Activated T-helper 17 cell treated with anti-CD3 and anti-CD28 coated beads, Interleukin-2, amount 50 U/mL, for 72 hours (primary cell): ENCODE results near the gene RAP1A. TPM values are rescaled to one million over a fixed set of nuclear protein-coding genes. Genes with fewer than 3 reads are reported as not detected.

Experiments used
- ATAC-seq: fragments of 150-1000 bp; cut with Tn5 transposase; replicated peaks from 2 replicates; pipeline ENCODE4 v1.10.0; 2021; ENCODE audit warnings: mild to moderate bottlenecking, moderate library complexity
- H3K27ac Mint-ChIP-seq: one replicate; pipeline ENCODE4 v1.8.0; 2022; ENCODE audit warnings: mixed read lengths
- H3K27me3 Mint-ChIP-seq: one replicate; pipeline ENCODE4 v1.8.0; 2022; ENCODE audit warnings: mixed read lengths
- H3K36me3 Mint-ChIP-seq: one replicate; pipeline ENCODE4 v1.8.0; 2022; ENCODE audit warnings: low read depth, mild to moderate bottlenecking, mixed read lengths
- H3K4me1 Mint-ChIP-seq: one replicate; pipeline ENCODE4 v1.8.0; 2022; ENCODE audit warnings: mixed read lengths
- H3K4me3 Mint-ChIP-seq: one replicate; pipeline ENCODE4 v1.8.0; 2022; ENCODE audit warnings: mild to moderate bottlenecking, mixed read lengths
- H3K9me3 Mint-ChIP-seq: one replicate; pipeline ENCODE4 v1.8.0; 2022; ENCODE audit warnings: mixed read lengths
- total RNA-seq, 2 donors: library from RNA; stranded (reverse); gene quantifications; one replicate each; pipeline ENCODE4 v1.2.3, GENCODE V29; 2022

RAP1A gene
- total RNA-seq, 2 donors from 2014 or later, result 155 to 209 TPM

DNA sequence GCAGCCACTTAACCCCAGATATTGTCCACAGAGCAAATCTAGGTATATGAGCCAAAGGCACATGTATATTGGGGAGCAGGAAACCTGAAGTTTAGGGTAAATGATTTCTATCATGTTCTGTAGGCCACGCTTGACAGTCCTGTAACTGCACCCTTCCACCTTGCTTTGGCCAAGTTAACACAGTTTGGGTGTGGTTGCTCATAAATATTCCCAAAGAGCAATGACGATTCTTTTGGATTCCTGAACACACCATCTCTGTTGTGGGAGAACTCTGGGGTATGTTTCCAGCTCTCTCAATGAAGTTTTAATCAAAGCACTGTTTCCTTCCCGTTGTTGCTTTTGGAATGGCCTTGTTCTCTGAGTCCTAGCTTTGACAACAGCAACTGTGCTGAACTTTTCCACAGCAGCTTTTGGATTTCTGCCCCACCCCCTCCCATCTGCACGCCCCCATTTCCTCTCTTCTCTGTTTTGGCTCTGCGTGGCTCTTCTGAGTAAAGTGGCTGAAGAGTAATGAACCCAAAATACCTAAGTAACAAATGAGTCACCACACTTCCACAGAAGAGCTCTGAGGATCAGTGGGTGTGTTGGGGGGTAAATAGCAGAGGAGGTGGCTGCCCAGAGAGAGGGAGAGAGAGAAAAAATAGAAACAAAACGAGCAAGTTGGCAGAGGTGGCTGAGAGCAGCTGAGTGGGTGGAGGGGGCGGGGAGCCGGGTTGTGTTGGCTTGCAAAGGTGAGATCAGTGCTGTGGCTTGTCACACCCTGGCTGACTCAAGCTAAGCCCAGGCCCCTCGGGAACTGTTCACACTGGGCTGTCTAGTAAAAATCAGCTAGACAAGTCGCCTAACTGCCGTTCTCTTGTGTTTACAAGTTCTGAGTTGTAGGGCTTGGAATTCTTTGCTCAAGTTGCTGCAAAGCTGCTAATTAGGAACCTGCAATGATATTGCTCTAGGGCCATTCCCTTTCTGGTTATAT is 26.9 kb upstream of the RAP1A start:
- Mint-ChIP-seq H3K4me3 (peak overlapping the region; percentile 85), H3K27me3 (no peaks in the 10 kb centered on the region), H3K4me1 (peaks cover 45% of the 10 kb centered on the region), H3K36me3 (peaks cover 7% of the 10 kb centered on the region), H3K9me3 (no peaks in the 10 kb centered on the region), H3K27ac (peak overlapping the region; percentile 78)
- ATAC-seq, result peak; percentile 91

DNA sequence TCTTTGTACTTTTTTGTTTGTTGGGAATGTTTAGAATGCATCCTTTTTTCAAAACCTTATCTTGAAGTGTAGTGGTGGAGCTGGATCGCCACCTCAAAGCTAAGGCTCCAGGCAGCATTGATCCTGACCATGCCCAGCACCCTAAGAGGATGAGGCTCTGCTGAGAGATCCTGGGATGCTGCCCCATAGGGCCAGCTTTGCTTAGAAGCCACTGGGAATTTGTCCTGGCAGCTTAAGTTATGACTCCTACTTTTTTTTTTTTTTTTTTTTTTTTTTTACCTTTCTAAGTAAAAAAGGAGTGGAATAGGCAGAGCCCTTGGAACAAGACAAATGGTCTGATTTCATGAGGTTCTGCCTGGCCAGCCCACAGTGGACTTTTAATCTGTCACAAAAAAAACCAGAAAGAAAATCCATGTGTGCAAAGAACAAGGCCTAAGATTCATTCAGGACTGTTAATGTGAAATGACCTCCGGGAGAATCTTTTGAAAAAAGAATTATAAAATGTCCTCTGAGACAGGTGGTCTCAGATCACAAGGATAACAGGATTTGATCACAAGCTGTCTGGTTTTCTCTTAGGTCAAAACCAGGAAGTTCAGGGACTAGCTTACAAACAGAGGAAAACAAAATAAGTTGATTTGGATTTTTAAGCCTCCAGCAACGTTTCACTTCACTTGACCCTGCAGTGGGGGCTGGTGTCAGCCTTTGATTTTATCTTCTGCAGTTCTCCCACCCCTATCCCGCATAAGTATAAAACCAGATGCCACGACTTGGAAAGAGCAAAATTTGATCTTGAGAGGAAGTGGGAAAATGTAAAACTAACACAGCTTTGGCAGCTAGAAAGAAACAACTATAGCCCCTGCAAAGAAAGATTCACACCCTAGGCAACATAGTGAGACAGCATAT is 25.9 kb upstream of the RAP1A start:
- H3K9me3 Mint-ChIP-seq, result no peaks in the 10 kb centered on the region
- H3K4me3 Mint-ChIP-seq, result peak overlapping the region; percentile 85
- H3K27ac Mint-ChIP-seq, result peak overlapping the region; percentile 78
- no peaks in the 10 kb centered on the region for H3K27me3 Mint-ChIP-seq
- ATAC-seq, result no peak
- H3K4me1 Mint-ChIP-seq, result peaks cover 55% of the 10 kb centered on the region
- peaks cover 7% of the 10 kb centered on the region for H3K36me3 Mint-ChIP-seq

- Mint-ChIP-seq H3K4me3 (peak overlapping the region; percentile 85), H3K9me3 (no peaks in the 10 kb centered on the region), H3K36me3 (peaks cover 7% of the 10 kb centered on the region), H3K27ac (peak overlapping the region; percentile 78), H3K4me1 (peaks cover 55% of the 10 kb centered on the region), H3K27me3 (no peaks in the 10 kb centered on the region)
- ATAC-seq, result no peak
Measured at GRCh38 chr1:111594306-111594693, 25.3 kb upstream of the RAP1A start.

GRCh38 chr1:111595807-111596206 is 23.8 kb upstream of the RAP1A start:
- Mint-ChIP-seq H3K27ac (peak overlapping the region; percentile 2), H3K4me1 (peaks cover 68% of the 10 kb centered on the region), H3K27me3 (no peaks in the 10 kb centered on the region), H3K36me3 (peaks cover 13% of the 10 kb centered on the region), H3K9me3 (no peaks in the 10 kb centered on the region), H3K4me3 (peak overlapping the region; percentile 85)
- ATAC-seq, result no peak

GRCh38 chr1:111596499-111596898 is 23.1 kb upstream of the RAP1A start:
- Mint-ChIP-seq H3K4me3 (peak overlapping the region; percentile 85), H3K27me3 (no peaks in the 10 kb centered on the region), H3K27ac (peak overlapping the region; percentile 56), H3K9me3 (no peaks in the 10 kb centered on the region), H3K4me1 (peaks cover 74% of the 10 kb centered on the region), H3K36me3 (peaks cover 13% of the 10 kb centered on the region)
- ATAC-seq, result peak; percentile 15

DNA sequence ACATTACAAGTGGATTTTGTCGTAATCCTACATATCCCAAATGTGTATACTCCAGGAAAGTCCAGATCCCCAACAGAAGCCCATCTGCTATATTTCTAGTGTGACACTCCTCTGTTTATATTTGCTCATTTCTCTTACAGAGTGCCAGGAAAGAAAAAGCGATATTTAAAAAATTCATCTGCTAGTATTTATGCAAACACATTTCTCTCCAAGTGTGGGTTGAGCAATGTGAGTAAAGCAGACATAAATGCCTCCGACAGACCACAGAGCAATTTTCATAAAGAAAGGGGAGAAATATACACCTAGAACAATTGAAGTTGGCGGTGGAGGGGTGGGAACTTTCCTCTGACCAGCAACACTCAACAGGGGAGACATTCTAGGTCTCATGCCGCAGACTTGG is 22.2 kb upstream of the RAP1A start:
- H3K4me1 Mint-ChIP-seq, result peaks cover 75% of the 10 kb centered on the region
- ATAC-seq, result no peak
- H3K9me3 Mint-ChIP-seq, result no peaks in the 10 kb centered on the region
- peak overlapping the region; percentile 55 for H3K27ac Mint-ChIP-seq
- H3K36me3 Mint-ChIP-seq, result peaks cover 13% of the 10 kb centered on the region
- no peaks in the 10 kb centered on the region for H3K27me3 Mint-ChIP-seq
- peak overlapping the region; percentile 85 for H3K4me3 Mint-ChIP-seq

DNA sequence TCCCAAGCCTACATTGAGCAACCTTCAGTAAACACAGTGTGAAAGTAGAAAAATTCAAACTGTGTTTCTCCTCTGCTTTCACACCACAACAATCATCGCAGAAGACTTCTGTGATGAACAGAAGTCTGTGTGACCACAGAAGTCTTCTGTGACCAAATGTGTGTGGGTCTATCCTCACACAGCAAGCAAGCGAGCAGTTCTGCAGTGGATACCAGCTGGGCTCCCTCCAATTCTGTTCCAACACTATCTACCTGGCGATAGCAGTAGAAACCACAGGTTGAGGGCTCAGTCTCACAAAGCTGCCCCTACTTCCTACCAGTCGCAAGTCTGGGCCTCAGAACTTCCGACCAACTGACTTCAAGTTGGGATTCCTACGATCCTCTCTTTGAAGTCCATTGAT is 21.0 kb upstream of the RAP1A start:
- Mint-ChIP-seq H3K36me3 (peaks cover 11% of the 10 kb centered on the region), H3K4me1 (peaks cover 74% of the 10 kb centered on the region), H3K27ac (peak overlapping the region; percentile 55), H3K4me3 (peak overlapping the region; percentile 85), H3K27me3 (no peaks in the 10 kb centered on the region), H3K9me3 (peaks cover 5% of the 10 kb centered on the region)
- ATAC-seq, result peak; percentile 33

GRCh38 chr1:111599781-111600693 is 19.6 kb upstream of the RAP1A start:
- Mint-ChIP-seq H3K27ac (peak overlapping the region; percentile 98), H3K36me3 (peaks cover 11% of the 10 kb centered on the region), H3K27me3 (no peaks in the 10 kb centered on the region), H3K9me3 (peaks cover 5% of the 10 kb centered on the region), H3K4me3 (peak overlapping the region; percentile 85), H3K4me1 (peaks cover 78% of the 10 kb centered on the region)
- ATAC-seq, result no peak

- Mint-ChIP-seq H3K9me3 (peaks cover 5% of the 10 kb centered on the region), H3K27ac (peak overlapping the region; percentile 98), H3K4me1 (peaks cover 79% of the 10 kb centered on the region), H3K4me3 (peak overlapping the region; percentile 85), H3K27me3 (no peaks in the 10 kb centered on the region), H3K36me3 (peaks cover 11% of the 10 kb centered on the region)
- ATAC-seq, result peak; percentile 69
Measured at GRCh38 chr1:111600886-111601386, 18.7 kb upstream of the RAP1A start.

DNA sequence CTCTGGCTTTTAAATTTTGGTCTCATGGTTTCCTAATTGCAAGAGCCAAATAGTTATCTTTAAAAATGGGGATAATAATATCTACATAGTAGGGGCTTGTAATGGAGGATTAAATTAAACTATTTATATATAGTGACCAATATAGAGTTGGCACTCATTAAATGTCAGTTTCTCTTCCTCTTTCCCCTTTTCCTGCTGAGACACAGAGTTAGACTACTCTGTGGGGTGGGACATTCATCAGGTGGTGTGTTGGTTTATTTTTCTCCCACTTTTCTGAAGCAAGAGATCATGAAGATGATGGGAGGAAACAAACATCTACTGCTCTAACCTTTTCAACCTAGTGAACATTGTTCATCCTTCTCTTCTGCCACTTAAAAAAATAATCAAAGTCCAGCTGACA is 17.3 kb upstream of the RAP1A start:
- Mint-ChIP-seq H3K27ac (peak overlapping the region; percentile 98), H3K36me3 (peaks cover 11% of the 10 kb centered on the region), H3K9me3 (peaks cover 5% of the 10 kb centered on the region), H3K4me3 (peak overlapping the region; percentile 85), H3K4me1 (peaks cover 67% of the 10 kb centered on the region), H3K27me3 (no peaks in the 10 kb centered on the region)
- ATAC-seq, result no peak

- Mint-ChIP-seq H3K27ac (peak overlapping the region; percentile 98), H3K27me3 (no peaks in the 10 kb centered on the region), H3K9me3 (peaks cover 5% of the 10 kb centered on the region), H3K4me3 (peak overlapping the region; percentile 85), H3K36me3 (peaks cover 11% of the 10 kb centered on the region), H3K4me1 (peaks cover 60% of the 10 kb centered on the region)
- peak; percentile 53 for ATAC-seq
Measured at GRCh38 chr1:111602974-111603373, 16.6 kb upstream of the RAP1A start.

GRCh38 chr1:111603979-111604378 is 15.6 kb upstream of the RAP1A start:
- Mint-ChIP-seq H3K36me3 (peaks cover 11% of the 10 kb centered on the region), H3K9me3 (peaks cover 5% of the 10 kb centered on the region), H3K27me3 (no peaks in the 10 kb centered on the region), H3K27ac (peak overlapping the region; percentile 98), H3K4me1 (peaks cover 54% of the 10 kb centered on the region), H3K4me3 (peak overlapping the region; percentile 85)
- peak; percentile 74 for ATAC-seq

DNA sequence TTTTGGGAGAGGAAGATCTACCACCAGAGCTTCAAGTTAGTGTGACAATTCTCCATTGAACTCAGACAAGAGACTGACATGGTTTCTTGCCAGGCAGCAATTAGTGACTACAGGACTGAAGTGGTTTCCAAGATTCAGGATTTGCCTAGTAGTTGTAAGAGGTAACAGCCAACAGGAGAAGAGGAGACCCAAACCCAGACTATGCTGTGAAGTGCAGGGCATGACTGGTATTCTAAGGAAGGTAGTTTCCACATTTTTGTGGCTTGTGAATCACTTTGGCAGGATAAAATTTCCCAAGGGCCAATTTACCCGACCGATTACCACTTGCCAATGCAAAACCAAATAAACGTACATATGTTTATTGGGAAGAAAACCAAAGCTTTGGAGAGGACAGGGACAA is 14.7 kb upstream of the RAP1A start:
- H3K4me3 Mint-ChIP-seq, result peak overlapping the region; percentile 85
- peak overlapping the region; percentile 98 for H3K27ac Mint-ChIP-seq
- peaks cover 47% of the 10 kb centered on the region for H3K4me1 Mint-ChIP-seq
- H3K27me3 Mint-ChIP-seq, result no peaks in the 10 kb centered on the region
- H3K9me3 Mint-ChIP-seq, result peaks cover 5% of the 10 kb centered on the region
- H3K36me3 Mint-ChIP-seq, result peaks cover 7% of the 10 kb centered on the region
- ATAC-seq, result no peak
